Measurements from ENCODE around the gene PLA2G4E.

Gene PLA2G4E

GRCh38 chr15:42016971-42017370, 3.9 kb downstream of the PLA2G4E start:
- no peak for DNase-seq

GRCh38 chr15:42014406-42014805, 6.4 kb downstream of the PLA2G4E start:
- no peak for DNase-seq

- DNase-seq: no peak
Measured at GRCh38 chr15:42012928-42013482, 7.8 kb downstream of the PLA2G4E start.

- no peak for DNase-seq
Measured at GRCh38 chr15:42012241-42012640, 8.6 kb downstream of the PLA2G4E start.

- DNase-seq: no peak
Measured at GRCh38 chr15:42011074-42011473, 9.8 kb downstream of the PLA2G4E start.

GRCh38 chr15:42010434-42010833, 10.4 kb downstream of the PLA2G4E start:
- no peak for DNase-seq

GRCh38 chr15:42009474-42009873, 11.4 kb downstream of the PLA2G4E start:
- DNase-seq: no peak

GRCh38 chr15:42009022-42009421, 11.8 kb downstream of the PLA2G4E start:
- no peak for DNase-seq

- DNase-seq: no peak
Measured at GRCh38 chr15:42007386-42007785, 13.5 kb downstream of the PLA2G4E start.

GRCh38 chr15:42002333-42002732, 18.5 kb downstream of the PLA2G4E start:
- DNase-seq: no peak

GRCh38 chr15:42001236-42001635, 19.6 kb downstream of the PLA2G4E start:
- DNase-seq: no peak

GRCh38 chr15:41999290-42000285, 21.3 kb downstream of the PLA2G4E start:
- no peak for DNase-seq

- DNase-seq: no peak
Measured at GRCh38 chr15:41997845-41998244, 23.0 kb downstream of the PLA2G4E start.

- no peak for DNase-seq
Measured at GRCh38 chr15:41996921-41997592, 23.8 kb downstream of the PLA2G4E start.

GRCh38 chr15:41996376-41996775, 24.5 kb downstream of the PLA2G4E start:
- DNase-seq: no peak

GRCh38 chr15:41995476-41995855, 25.4 kb downstream of the PLA2G4E start:
- DNase-seq: no peak

GRCh38 chr15:41994772-41995475, 25.9 kb downstream of the PLA2G4E start:
- DNase-seq: no peak

- no peak for DNase-seq
Measured at GRCh38 chr15:41994171-41994650, 26.6 kb downstream of the PLA2G4E start.

- no peak for DNase-seq
Measured at GRCh38 chr15:41993472-41994170, 27.2 kb downstream of the PLA2G4E start.

GRCh38 chr15:41992803-41993190, 28.0 kb downstream of the PLA2G4E start:
- DNase-seq: no peak

- DNase-seq: no peak
Measured at GRCh38 chr15:41992151-41992802, 28.6 kb downstream of the PLA2G4E start.

GRCh38 chr15:41990691-41991090, 30.2 kb downstream of the PLA2G4E start:
- DNase-seq: no peak
